Activated CD8-positive, alpha-beta memory T cell treated with anti-CD3 and anti-CD28 coated beads, Interleukin-2, amount 50 U/mL, for 48 hours (primary cell): ENCODE data around the gene RPL39L.
"Not testable (repeated sequence)": the region's sequence is repeated elsewhere in the genome, so short reads cannot be mapped to it uniquely, and the experiment has no call there.

Source experiments
- DNase-seq: peaks from one replicate; pipeline ENCODE4 v3.0.0-alpha.2; 2020

RPL39L gene

DNA sequence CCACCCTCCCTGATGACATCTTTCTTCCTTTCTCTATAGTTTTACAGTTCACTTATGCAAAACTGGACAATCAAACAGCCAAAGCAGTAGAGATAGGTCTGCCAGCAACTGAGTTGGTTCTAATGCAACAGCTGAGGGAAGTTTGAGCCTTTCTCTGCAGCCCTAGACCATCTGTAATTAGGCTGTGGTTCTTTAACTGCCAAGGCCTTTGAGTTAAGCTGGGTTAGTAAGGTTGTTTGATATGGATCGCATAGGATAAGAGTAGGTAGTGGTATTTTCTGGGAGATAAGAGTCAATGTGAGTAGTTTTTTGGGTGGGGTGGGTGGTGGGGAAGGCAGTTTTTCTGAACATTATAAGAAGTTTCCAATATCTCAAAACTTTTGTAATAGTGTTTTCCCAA, 3.0 kb downstream of the RPL39L start:
- DNase-seq = no peak

DNA sequence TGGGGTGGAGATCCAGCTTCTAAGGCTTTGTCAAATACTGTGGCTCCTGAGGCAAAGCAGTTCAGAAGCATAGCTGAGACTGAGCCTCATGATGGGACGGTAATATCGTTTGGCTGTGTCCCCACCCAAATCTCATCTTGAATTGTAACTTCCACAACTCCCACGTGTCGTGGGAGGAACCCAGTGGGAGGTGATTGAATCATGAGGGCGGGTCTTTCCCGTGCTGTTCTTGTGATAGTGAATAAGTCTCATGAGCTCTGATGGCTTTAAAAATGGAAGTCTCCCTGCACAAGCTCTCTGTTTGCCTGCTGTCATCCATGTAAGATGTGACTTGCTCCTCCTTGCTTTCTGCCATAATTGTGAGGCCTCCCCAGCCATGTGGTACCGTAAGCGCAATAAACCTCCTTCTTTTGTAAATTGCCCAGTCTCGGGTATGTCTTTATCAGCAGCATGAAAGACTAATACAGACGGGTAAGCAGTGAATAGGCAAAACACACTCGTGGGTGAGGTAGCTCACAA, 4.1 kb downstream of the RPL39L start:
- not testable (repeated sequence) for DNase-seq

DNA sequence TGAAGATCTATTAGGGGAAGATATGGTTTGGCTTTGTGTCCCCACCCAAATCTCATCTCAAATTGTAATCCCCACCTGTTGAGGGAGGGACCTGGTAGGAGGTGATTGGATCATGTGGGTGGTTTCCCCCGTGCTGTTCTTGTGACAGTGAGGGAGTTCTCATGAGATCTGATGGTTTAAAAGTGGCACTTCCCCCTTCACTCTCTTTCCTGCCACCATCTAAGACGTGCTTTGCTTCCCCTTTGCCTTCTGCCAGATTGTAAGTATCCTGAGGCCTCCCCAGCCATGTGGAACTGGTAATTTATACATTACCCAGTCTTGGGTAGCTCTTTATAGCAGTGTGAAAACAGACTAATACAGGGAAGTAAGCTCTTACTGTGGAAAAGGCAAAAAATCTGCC, 6.1 kb downstream of the RPL39L start:
- DNase-seq = not testable (repeated sequence)

DNA sequence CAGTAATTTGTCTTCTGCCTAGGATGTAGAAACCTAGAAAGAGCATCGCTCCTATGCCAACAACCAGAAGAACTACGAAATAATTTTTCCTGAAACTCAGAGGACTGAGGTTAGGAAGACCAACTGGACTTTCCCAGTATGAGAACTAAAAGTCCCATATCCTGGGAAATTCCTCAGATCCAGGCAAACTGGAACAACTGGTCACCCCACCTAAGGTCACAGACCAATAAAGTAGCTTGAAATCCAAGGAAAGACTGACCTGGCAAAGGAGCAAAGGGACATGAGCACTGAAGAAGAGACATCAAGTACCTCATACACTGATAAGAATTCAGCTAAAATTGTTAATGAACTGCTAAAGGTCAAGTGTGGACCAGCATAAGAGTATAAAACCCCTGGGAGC, 6.6 kb downstream of the RPL39L start:
- DNase-seq = no peak

DNA sequence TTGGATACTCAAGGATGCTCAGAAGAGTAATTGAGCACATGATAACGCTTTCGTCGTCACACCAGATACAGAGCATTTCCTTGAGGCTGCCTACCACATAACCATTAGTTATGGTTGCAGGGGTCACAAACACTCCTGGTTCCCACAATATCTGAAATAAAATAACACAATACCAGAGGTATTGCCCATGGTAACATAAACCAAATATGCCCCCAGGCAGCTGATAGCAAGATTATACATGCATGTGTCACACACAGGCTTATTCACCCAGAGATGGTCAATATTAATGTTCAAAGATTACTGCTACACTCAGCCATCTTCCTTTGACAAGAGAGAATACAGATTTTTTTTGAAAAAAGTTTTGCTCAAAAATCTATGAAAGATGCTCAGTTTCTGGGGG, 7.3 kb downstream of the RPL39L start:
- DNase-seq = no peak

DNA sequence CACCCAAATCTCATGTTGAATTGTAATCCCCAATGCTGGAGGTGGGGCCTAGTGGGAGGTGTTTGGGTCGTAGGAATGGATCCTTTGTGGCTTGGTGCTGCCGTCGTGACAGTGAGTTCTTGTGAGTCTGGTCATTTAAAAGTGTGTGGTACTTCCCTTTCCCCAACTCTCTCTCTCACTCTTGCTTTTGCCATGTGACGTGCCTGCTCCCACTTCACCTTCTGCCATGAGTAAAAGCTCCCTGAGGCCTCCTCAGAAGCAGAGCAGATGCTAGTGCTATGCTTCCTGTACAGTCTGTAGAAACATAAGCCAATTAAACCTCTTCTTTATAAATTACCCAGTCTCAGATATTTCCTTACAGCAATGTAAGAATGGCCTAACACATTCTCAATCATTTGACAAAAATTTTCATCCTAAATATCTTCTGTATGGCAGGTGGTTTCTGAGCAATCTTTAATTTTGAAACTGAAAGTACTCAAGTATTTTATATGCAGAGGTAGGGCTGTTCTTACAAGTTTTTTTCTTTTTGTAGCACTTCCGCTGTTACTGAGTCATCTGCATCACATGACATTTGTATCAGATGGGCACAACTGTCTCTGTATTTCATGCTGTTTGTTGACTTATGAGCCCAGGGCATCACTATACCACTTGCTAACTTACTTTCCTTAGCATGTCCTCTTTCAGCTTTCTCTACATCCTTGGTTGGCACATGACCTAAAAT, 8.8 kb downstream of the RPL39L start:
- DNase-seq = peak; percentile 57

DNA sequence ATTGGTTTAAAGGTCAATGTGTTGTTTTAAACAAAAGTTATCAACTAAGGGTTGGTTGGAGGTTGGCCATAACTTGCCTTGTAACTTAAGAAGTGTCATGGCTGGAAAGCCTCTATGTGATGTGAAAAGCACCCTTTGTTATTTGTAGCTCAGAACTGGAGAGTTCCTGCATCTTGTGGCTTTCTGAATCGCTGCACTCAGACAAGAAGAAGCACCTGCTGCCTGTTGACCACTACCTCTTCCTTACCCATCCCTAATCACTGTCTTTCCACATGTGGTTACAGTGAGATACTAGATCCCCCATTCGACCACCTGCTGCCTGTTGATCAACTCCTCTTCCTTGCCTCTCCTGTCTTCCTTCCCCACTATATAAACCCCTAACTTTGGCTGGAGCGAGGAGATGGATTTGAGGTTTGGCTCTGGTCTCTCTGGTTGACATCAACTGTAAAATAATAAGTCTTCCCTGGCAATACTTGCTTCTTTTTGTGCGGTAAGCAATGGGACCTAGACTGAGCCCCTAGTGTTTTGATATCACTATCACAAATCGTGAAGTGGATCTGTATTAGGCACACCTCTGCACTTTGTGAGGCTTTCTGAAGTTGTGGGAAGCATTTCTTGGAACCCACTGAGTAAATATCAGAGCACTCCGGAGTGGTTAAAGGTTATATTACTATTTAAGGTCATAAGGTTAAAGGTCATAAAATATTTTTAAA, 13.8 kb downstream of the RPL39L start:
- no peak for DNase-seq

DNA sequence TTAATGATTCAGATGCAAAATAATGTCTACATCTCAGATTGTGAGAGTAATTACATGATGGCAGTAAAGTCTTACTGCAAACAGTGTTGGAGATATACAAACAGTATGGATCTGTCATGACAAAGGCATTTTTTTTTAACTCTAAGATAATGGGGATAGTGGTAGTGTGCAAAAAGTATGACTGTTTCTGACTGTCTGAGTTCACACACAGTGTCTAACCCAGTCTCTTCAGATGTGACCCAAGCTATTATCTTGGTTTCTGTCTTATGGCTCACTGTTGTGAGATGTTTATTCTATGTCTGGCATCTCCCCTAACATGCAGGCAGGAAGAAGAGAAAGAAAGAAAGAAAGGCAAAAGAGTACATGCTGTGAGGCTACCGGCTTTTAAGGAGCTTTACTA, 17.0 kb downstream of the RPL39L start:
- DNase-seq = no peak

DNA sequence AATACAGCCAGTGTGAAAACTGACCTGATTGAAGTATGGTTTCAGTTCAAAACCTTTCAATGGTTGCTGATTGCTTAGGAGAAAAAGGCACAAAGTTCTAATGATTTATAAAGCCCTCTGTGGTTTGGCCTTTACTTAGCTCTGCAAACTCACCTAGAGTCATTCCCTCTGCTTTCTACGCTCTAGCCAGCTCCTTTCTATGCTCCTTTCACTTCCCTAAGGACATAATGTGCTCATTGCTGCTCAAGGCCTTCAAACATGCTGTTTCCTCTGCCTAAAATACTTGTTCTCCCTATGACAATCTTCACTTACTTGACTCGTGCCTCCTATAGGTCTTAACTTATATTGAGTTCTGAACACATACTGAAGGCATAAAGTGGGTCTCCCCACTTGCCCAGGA, 19.0 kb downstream of the RPL39L start:
- DNase-seq = no peak

DNA sequence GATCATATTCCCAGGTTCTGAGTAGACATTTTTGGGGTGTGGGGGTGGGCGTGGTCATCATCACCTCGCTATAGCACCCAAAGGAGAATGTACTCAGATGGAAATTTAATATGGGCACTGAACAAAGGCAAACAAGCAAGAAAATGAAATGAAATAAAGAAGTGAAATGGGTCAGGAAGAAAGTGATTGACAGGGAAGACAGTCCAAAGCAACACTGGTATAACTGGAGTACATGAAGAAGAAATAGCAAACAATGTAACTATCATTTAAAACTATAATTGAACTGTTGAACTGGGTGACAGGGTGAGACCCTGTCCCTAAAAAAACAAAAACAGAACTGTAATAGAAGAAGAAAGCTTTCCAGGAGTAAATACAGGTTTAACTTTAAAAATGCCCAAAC, 24.8 kb downstream of the RPL39L start:
- no peak for DNase-seq

DNA sequence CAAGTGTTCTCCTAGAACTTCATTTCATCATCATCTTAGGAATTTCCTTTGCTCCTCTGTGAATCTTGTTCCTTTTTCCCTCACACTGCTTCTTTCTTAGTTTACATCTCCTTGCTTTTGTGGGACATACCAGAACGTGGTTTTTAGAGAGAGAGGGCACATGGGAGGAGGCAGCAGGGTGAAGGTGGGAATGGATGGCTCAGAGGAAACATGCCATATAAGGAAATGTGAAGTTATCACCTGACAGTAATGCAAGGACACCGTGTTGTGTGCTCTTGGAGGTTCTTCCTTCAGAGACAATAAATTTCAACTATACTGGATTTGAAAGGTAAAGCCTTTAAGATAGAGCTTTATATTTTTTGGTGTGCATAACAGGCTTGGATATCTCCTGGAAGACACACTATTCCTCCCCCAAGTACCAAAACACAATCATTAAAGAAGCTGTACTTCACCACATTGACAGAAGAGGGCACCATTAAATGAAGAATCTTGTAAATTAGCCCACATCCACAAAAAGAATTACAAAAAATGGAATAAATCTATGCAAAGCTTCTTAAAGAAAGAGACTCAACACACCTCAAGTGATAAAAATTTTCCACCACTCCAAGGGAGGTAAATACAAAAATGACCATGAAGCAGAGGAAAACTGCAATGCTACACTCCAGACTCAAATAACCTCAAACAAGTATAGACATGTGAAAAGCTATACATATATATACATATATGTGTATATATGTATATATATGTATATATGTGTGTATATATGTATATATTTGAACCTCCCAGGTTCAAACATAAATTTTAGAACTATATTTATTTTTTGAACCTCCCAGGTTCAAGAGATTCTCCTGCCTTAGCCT, 26.1 kb downstream of the RPL39L start:
- no peak for DNase-seq

DNA sequence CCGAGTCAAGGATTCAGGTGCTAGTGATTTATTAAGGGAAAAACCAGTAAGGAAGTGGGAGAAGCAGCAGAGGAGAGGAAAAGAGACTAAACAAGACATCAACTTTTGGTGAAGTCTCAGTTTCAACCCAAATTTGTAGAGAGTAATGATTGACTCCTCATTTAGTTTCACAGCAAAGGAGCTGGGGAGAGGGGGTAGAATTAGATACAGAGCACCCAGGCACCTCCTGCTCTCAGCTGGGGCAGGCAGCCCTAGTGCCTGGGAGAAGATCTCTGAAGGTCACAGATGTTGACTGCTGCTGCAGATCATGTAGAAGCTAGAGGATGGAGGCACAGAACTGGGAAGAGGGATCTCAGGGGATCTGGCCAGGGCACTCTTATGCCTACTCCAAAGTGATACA, 29.1 kb downstream of the RPL39L start:
- no peak for DNase-seq

DNA sequence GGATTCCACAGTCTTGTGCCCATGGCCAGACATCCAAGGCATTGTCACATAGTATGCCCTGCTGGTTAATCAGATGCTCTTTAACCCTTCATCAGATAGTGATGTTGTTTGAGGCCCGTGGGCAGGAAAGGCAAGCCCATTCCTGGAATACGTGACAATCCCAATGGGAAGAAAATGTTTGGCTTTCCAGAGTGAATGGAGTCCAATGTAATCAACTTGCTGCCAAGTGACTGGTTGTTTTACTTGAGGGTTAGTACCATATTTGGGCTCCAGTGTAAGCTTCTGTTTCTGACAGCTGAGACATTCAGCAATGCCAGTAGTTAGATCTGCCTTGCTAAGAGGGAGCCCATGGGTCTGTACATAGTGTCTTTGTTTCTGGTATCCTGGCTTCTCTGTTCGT, 31.3 kb downstream of the RPL39L start:
- DNase-seq = no peak

DNA sequence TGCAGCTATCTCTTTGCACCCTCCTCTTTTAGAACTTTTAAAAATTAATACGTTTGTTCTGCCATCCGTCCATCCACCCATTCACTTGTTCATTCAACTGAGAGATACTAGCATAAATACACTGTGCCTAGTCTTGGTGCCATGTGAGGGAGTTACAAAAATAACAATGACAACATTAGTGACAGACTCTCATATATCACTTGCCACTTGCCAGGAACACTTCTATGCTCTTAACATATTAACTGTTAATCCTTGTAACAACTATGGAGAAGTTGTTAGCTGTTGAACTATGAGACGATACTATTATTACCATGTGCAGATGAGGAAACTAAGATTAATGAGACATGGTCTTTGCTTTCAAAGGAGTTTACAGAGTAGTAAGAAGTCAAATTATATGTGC, 33.6 kb downstream of the RPL39L start:
- DNase-seq = no peak

DNA sequence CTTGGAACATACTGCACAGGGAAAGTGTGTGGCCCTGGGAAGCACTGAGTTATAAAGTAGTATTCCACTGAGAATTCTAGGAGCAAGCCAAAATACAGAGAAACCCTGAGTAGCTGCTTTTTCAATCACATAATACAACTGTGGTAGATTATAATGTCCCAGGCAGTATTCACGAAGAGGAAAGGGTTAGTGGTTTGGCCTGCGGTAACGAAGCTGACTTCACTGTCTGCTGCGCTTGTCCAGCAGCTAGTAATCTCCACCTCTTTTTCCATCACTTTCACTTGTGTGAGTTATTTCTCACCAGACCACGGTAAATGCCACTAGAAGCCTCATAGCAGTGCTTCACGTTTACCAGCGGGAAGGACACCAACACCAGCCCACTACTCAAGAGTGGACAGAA, 34.4 kb downstream of the RPL39L start:
- DNase-seq = no peak

DNA sequence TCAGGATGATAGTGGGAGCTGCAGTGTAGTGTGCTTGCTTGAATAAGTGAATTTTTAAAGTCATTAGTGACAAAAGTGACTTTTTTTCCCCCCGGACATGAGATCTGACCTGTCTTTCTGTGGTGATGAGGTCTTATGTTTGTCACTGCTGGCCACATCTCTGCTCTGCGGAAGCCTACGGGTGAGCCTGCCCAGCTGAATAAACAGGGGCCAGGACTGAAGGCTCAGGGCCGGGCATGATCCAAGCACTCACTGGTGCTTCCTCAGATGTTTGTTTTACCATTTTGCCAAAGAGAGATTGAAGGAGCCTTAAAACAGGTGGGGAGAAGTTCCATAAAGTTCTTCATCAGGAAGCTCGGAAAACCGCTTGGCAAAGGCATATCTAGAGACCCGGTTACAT, 35.0 kb downstream of the RPL39L start:
- no peak for DNase-seq

DNA sequence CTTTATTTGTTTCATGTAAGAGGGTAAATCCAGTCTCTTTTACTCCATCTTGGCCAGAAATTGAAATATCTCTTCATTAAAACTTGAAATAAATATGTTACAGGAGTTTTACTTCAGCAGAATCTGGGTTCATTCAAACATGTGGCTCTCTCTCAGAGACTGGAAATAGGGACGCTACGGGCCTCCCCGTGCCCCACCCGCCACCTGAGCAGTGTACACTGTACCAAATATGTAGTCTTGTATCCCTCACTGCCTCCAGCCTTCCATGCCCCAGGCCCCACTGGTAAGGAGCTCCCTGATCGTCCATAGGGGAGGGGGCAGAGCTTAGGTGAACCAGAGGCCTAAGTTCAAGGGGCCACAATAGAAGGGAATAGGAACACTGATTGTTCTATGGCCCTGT, 36.0 kb downstream of the RPL39L start:
- no peak for DNase-seq

DNA sequence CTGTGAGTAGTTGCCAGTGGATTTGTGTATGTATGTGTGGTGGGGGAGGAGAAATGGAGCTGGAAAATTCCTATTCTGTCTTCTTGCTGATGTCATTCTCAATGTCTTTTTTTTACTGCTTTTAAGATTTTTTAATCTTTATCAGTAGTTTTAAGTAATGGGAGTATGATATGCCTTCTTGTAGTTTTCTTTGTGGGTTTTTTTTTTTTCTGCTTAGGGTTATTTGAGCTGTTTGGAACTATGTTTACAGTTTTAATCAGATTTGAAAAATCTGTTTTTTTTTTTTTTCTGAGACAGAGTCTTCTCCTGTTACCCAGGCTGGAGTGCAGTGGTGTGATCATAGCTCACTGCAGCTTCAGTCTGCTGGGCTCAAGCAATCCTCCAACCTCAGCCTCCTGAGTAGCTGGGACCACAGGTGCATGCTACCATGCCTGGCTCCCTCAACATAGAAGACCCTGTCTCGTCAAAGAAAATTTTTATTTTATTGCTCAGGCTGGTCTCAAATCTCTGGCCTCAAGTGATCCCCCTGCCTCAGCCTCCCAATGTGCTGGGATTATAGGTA, 37.1 kb downstream of the RPL39L start:
- DNase-seq = no peak

DNA sequence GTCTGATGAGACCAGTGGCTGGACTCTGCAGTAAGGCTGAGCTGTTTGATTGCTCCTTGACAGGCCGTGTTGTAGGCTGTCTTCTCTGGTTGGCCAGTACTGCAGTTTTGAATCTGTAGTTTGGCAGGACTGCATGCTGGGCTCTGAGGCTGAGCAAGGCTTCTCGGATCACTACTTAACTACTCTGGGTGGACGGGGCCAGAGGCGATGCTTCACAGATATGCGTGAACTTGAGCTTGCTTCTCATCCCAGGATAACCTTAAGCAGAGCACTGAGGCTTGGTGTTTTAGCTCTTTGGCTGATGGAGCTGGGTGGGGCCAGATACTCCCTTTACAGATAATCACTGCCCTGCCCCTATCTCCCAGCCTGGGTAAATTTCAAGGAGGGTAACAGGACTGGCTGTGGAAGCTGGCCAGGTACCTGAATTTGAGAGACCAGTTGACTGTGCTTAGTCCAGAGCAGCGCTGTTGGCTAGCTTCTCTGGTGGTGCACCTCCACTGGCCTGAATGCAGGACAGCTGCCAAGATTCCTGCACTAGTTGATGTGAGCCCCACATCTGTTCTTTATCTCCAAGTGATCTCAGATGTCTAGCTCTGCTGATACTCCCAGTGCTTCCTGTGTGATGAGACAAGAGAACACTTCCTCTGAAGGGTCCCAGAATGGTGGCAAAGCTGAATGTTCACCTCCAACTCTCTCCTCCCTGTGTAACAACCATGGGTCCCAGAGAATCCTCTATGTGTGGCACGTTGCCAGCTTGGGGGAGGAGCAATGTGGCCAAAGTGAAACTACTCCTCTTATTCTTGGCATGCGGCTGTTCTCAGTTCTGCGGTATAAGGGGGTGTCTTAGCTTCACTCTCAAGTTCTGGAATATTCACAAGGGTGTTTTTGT, 37.9 kb downstream of the RPL39L start:
- no peak for DNase-seq

DNA sequence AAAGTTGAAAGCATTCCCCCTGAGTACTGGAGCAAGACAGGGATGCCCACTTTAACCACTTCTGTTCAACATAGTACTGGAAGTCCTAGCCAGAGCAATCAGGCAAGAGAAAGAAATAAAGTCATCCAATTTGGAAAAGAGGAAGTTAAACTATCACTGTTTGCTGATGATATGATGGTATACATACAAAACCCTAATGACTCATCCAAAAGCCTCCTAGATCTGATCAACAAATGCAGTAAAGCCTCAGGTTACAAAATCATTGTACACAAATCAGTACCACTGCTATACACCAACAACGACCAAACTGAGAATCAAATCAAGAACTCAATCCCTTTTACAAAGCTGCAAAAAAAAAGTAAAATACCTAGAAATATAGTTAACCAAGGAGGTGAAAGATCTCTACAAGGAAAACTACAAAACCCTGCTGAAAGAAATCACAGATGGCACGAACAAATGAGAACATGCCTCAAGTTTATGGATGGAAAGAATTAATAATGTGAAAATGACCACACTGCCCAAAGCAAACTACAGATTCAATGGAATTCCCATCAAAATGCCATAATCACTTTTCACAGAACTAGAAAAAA, 40.3 kb downstream of the RPL39L start:
- DNase-seq = no peak

DNA sequence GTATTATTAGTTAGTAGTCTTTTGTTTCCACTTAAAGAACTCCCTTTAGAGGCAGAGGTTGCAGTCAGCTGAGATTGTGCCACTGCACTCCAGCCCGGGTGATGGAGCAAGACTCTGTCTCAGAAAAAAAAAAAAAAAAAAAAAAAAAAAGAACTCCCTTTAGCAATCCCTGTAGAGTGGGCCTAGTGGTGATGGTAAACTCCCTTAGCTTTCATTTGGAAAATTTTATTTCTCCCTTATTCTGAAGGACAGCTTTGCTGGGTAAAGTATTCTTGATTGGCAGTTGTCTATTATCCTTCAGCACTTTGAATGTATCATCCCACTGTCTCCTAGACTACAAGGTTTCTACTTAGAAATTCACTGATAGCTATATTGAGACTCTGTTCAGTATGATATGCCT, 46.0 kb downstream of the RPL39L start:
- no peak for DNase-seq

DNA sequence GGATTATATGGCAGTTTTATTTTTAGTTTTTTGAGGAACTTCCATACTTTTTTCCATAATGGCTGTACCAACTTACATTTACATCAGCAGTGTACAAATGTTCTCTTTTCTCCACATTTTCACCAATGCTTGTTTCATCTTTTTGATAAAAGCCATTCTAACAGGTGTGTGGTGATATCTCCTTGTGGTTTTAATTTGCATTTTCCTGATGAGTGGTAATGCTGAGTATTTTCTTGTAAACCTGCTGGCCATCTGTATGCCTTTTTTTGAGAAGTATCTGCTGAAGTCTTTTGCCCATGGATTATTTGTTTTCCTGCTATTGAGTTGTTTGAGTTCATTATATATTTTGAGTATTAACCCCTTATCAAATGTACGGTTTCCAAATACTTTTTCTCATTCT, 50.6 kb downstream of the RPL39L start:
- DNase-seq = no peak
